ENCODE results near the gene ATG7. TPM values are rescaled to one million over a fixed set of nuclear protein-coding genes. Genes with fewer than 3 reads are reported as not detected.

Gene ATG7
- total RNA-seq, 4 donors from 2014 or later = 54.8 to 126 (median 100) TPM

DNA sequence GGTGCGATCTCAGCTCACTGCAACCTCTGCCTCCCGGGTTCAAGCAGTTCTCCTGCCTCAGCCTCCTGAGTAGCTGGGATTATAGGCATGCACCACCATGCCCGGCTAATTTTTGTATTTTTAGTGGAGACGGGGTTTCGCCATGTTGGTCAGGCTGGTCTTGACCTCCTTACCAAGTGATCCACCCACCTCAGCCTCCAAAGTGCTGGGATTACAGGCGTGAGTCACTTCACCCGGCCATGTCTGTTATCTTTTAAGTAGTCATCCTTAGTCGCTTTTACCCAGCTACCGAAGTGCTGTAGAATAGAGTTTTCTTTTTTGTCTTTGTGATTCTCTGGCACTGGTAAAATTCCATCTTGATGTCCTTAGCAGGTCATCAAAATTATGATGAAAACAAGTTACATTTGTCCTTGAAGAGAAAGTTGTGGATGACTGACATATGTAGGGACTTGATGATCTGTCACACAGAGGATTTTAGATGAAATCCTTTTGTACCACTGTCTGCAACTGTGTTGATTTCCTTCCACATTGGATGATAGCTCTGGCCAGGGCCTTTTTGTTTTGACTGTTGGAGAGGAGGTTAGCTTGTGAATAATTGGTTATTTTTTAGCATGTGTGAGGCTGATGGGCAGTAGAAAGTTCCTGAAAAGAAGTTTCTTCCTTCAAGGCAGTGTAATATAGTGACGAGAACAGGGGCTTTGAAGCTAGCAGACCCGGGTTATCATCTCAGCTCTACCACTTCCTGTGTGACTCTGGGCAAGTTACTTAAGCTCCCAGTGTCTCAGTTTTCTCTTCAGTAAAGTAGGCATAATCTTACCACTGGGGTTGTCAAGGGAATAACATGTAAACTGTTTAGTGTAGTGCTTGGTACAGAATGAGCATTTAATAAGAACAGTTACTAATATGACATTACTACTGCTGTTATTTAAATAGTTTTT lies 18.8 kb downstream of the ATG7 start:
- Histone ChIP-seq H3K27me3 (no peaks in the 10 kb centered on the region), H3K9me3 (no peaks in the 10 kb centered on the region), H3K4me1 (peaks cover 4 to 22% of the 10 kb centered on the region in 2 donors), H3K36me3 (no peaks in the 10 kb centered on the region), H3K4me3 (no peak overlapping the region), H3K27ac (no peak overlapping the region)
- TF ChIP-seq POLR2A (IDR thresholded peaks at IDR 0.05) = no peak
- TF ChIP-seq, protein P1, sequence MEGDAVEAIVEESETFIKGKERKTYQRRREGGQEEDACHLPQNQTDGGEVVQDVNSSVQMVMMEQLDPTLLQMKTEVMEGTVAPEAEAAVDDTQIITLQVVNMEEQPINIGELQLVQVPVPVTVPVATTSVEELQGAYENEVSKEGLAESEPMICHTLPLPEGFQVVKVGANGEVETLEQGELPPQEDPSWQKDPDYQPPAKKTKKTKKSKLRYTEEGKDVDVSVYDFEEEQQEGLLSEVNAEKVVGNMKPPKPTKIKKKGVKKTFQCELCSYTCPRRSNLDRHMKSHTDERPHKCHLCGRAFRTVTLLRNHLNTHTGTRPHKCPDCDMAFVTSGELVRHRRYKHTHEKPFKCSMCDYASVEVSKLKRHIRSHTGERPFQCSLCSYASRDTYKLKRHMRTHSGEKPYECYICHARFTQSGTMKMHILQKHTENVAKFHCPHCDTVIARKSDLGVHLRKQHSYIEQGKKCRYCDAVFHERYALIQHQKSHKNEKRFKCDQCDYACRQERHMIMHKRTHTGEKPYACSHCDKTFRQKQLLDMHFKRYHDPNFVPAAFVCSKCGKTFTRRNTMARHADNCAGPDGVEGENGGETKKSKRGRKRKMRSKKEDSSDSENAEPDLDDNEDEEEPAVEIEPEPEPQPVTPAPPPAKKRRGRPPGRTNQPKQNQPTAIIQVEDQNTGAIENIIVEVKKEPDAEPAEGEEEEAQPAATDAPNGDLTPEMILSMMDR (IDR thresholded peaks at IDR 0.05) = no peak
- no peak for DNase-seq
- intact Hi-C loops (cut with DNase I; ENCODE audit: low total_unique reads) = no loop called here

DNA sequence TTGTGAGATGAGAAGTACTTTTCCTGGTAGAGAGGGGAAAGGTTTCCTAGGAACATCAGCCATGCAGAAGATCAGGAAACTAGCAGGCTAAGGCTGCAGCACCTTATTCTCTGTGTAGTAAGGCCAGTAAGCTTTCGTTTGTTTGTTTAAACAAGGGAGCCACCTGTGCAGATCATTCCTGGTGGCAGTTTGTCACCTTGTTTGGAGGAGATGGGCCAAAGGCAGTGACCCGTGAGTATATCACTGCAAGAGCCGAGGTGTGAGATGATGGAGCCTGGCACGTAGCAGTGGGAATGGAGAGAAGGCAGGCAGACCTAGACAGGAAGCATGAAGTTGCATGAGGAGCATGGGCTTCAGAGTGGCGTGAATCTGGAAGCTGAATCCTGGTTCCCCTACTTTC lies 19.6 kb downstream of the ATG7 start:
- intact Hi-C loops (cut with DNase I; ENCODE audit: low total_unique reads) = no loop called here
- no peak overlapping the region for H3K27ac ChIP-seq

DNA sequence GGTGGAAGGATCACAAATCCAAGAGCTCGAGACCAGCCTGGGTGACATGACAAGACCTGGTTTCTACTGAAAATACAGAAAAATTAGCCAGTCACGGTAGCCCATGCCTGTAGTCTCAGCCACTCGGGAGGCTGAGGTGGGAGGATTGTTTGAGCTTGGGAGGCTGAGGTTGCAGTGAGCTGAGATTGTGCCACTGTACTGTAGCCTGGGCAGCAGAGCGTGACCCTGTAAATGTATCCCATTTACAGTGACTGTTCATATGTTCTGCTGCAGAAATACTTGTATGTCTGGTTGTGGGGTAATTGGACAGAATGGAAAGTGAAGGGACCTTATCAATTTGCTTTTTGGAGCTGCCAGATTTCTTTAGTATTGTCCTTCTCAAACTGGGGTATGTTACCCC lies 24.9 kb downstream of the ATG7 start:
- no peak for TF ChIP-seq POLR2A (IDR thresholded peaks at IDR 0.05)
- TF ChIP-seq, protein P1 (IDR thresholded peaks at IDR 0.05) = no peak
- intact Hi-C loops (cut with DNase I; ENCODE audit: low total_unique reads) = no loop called here
- H3K36me3 ChIP-seq = no peaks in the 10 kb centered on the region

More for the DNA sequence above, 19.6 kb downstream of the ATG7 start:
- Histone ChIP-seq H3K36me3 (no peaks in the 10 kb centered on the region), H3K27me3 (no peaks in the 10 kb centered on the region), H3K4me1 (peaks cover 4 to 21% of the 10 kb centered on the region in 2 donors), H3K9me3 (no peaks in the 10 kb centered on the region), H3K4me3 (no peak overlapping the region)
- no peak for TF ChIP-seq POLR2A (IDR thresholded peaks at IDR 0.05)
- TF ChIP-seq, protein P1 (IDR thresholded peaks at IDR 0.05) = no peak
- no peak for DNase-seq

DNA sequence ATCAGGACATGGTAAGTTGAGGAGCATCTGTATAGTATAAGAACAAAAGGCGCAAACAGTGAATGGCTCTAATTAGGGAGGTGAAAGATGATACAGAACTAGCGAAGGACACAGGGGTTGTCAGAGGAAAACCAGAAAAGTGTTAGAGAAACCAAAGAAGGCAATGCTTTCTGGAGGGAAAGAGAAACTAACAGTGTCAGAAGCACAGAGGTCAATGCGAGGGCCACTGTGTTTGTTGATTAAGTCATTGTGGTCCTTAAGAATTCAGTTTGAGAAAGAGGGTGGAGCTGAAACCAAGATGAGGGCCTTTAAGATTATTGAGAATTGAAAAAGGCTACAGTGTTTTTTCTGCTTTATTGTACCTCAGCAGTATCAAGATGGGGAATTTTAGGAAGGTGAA lies 28.8 kb downstream of the ATG7 start:
- TF ChIP-seq, protein P1 (IDR thresholded peaks at IDR 0.05) = no peak
- no peak for TF ChIP-seq POLR2A (IDR thresholded peaks at IDR 0.05)
- intact Hi-C loops (cut with DNase I; ENCODE audit: low total_unique reads) = no loop called here
- no peaks in the 10 kb centered on the region for H3K4me1 ChIP-seq
- H3K27ac ChIP-seq = no peak overlapping the region
- no peaks in the 10 kb centered on the region for H3K27me3 ChIP-seq
- no peak for DNase-seq
- H3K4me3 ChIP-seq = no peak overlapping the region
- H3K36me3 ChIP-seq = no peaks in the 10 kb centered on the region
- no peaks in the 10 kb centered on the region for H3K9me3 ChIP-seq

More for the DNA sequence above, 24.9 kb downstream of the ATG7 start:
- Histone ChIP-seq H3K4me1 (no peaks in the 10 kb centered on the region), H3K27ac (no peak overlapping the region), H3K9me3 (no peaks in the 10 kb centered on the region), H3K4me3 (no peak overlapping the region), H3K27me3 (no peaks in the 10 kb centered on the region)
- no peak for DNase-seq

DNA sequence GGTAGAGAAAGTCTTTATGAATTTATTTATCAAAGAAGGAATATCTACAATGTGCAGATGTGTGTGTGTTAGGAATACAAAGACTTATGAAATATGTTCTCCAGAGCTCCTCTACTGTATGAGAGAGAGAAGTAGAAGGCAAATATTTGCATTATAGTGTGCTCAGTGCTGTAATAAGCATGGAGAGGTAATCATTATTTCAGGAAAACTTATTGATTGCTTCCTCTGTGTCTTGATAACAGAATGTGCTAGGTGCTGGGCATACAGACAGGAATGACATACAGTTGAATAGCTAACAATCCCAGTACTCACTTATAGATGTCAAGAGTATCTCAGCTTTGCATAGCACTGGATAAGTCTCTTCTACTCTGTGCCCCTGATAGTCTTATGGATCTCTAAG lies 30.2 kb downstream of the ATG7 start:
- H3K4me1 ChIP-seq = no peaks in the 10 kb centered on the region
- no peak for DNase-seq
- no peaks in the 10 kb centered on the region for H3K36me3 ChIP-seq
- intact Hi-C loops (cut with DNase I; ENCODE audit: low total_unique reads) = no loop called here
- no peak overlapping the region for H3K27ac ChIP-seq
- no peaks in the 10 kb centered on the region for H3K9me3 ChIP-seq
- no peak overlapping the region for H3K4me3 ChIP-seq
- no peaks in the 10 kb centered on the region for H3K27me3 ChIP-seq
- no peak for TF ChIP-seq POLR2A (IDR thresholded peaks at IDR 0.05)
- TF ChIP-seq, protein P1 (IDR thresholded peaks at IDR 0.05) = no peak

Data from uterus (tissue), 4 donors.